ENCODE measurements around the gene CGA. TPM values are rescaled to one million over a fixed set of nuclear protein-coding genes. Genes with fewer than 3 reads are reported as not detected.

The CGA gene
- polyA plus RNA-seq, 1 donor (not counting 4 experiments of a cell fraction or from before 2014, with no cell fraction given) = not detected

DNA sequence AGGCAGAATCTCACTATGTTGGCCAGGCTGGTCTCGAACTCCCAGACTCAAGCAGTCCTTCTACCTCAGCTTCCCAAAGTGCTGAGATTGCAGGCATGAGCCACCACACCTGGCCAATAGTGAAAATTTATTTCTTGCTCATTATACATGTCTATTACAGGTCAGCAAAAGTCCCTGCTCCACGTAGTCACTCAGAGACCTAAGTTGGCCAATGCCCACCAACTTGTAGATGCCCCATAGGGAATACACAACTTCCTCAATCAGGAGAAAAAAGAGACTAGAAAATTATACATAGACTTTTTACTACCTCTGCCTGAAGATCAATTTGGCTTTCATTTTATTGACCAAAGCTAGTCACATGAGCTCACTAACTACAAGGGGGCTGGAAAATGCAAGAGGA lies 22.0 kb upstream of the CGA start:
- DNase-seq (ENCODE audit: low read depth, low spot score) (no peak), FAIRE-seq (no peak)
- TF ChIP-seq, protein P1, sequence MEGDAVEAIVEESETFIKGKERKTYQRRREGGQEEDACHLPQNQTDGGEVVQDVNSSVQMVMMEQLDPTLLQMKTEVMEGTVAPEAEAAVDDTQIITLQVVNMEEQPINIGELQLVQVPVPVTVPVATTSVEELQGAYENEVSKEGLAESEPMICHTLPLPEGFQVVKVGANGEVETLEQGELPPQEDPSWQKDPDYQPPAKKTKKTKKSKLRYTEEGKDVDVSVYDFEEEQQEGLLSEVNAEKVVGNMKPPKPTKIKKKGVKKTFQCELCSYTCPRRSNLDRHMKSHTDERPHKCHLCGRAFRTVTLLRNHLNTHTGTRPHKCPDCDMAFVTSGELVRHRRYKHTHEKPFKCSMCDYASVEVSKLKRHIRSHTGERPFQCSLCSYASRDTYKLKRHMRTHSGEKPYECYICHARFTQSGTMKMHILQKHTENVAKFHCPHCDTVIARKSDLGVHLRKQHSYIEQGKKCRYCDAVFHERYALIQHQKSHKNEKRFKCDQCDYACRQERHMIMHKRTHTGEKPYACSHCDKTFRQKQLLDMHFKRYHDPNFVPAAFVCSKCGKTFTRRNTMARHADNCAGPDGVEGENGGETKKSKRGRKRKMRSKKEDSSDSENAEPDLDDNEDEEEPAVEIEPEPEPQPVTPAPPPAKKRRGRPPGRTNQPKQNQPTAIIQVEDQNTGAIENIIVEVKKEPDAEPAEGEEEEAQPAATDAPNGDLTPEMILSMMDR (optimal IDR thresholded peaks at IDR 0.05 in 1 of 3, IDR thresholded peaks at IDR 0.05 in 1 of 3, conservative IDR thresholded peaks at IDR 0.05 in 1 of 3; ENCODE audit: extremely low read depth in 1 of 3, insufficient read depth in 2 of 3, low read length in 3 of 3) = no peak
- no peak for TF ChIP-seq EZH2 (IDR thresholded peaks at IDR 0.05; ENCODE audit: low read length)
- Histone ChIP-seq H2AFZ (ENCODE audit: control insufficient read depth, low read length) (no peak overlapping the region), H3K9me1 (ENCODE audit: control insufficient read depth, extremely low read depth, insufficient read depth, low read length) (no peaks in the 10 kb centered on the region), H4K20me1 (ENCODE audit: control insufficient read depth, extremely low read depth, insufficient read depth, low read length) (no peaks in the 10 kb centered on the region), H3K4me2 (ENCODE audit: control insufficient read depth, extremely low read depth, insufficient read depth, low read depth, low read length) (no peak overlapping the region), H3K9me3 (ENCODE audit: control insufficient read depth, low read depth, low read length) (no peaks in the 10 kb centered on the region), H3K4me3 (ENCODE audit: control insufficient read depth in 2 of 3, extremely low read depth in 1 of 3, insufficient read depth in 2 of 3, low read depth in 1 of 3, low read length in 3 of 3) (no peak overlapping the region), H3K36me3 (ENCODE audit: control insufficient read depth in 2 of 2, extremely low read depth in 1 of 2, insufficient read depth in 2 of 2, low read length in 2 of 2) (no peaks in the 10 kb centered on the region), H3K4me1 (ENCODE audit: control insufficient read depth, extremely low read depth, insufficient read depth, low read length) (peaks cover 7% of the 10 kb centered on the region), H3K27ac (ENCODE audit: control insufficient read depth, insufficient read depth, low read length) (no peak overlapping the region), H3K79me2 (ENCODE audit: control insufficient read depth, insufficient read depth, low read length) (no peaks in the 10 kb centered on the region), H3K27me3 (ENCODE audit: control insufficient read depth, extremely low read depth, insufficient read depth, low read length) (no peaks in the 10 kb centered on the region), H3K9ac (ENCODE audit: control insufficient read depth, extremely low read depth, insufficient read depth, low read length) (no peak overlapping the region)
- dilution Hi-C loops (cut with MboI; ENCODE audit: extremely low pct_ligation_motif_present, low sequenced_read_pairs) = no loop called here

DNA sequence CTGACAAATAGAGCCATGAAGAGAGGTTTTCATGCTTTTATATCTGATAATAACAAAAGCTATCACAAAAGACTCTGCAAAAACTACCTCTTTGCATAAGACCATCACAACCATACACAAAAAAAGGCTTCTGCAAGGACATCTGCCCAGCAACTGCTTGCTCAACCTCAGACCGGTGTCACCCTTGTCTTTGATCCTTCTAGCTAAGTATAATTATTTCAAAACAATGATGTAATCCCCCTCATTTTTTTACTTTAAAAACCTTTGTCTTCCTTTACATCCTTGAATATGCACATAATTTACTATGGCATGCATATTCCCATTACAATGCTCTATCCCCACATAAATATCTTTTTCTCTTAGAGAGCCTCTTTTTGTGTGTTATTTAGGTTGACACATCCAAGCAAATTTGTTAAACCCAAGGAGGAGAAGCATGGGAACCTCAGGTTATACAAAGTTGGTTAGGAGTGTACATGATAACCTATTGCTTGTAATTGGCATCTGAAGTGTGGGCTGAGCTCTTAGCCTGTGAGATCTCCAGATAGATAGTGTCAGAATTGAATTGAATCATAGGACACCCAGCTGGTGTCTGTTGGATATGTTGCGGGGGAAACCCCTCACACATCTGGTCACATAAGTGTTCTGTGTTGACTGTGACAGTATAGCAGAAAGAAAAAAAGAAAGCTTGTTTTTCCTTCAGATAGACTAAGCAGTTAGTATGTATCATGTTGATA lies 20.7 kb upstream of the CGA start:
- DNase-seq (ENCODE audit: low read depth, low spot score) (no peak), FAIRE-seq (no peak)
- H3K36me3 ChIP-seq (ENCODE audit: control insufficient read depth in 2 of 2, extremely low read depth in 1 of 2, insufficient read depth in 2 of 2, low read length in 2 of 2) = no peaks in the 10 kb centered on the region
- H3K9me1 ChIP-seq (ENCODE audit: control insufficient read depth, extremely low read depth, insufficient read depth, low read length) = no peaks in the 10 kb centered on the region
- no peaks in the 10 kb centered on the region for H3K9me3 ChIP-seq (ENCODE audit: control insufficient read depth, low read depth, low read length)
- no peak overlapping the region for H3K4me3 ChIP-seq (ENCODE audit: control insufficient read depth in 2 of 3, extremely low read depth in 1 of 3, insufficient read depth in 2 of 3, low read depth in 1 of 3, low read length in 3 of 3)
- no peak overlapping the region for H3K27ac ChIP-seq (ENCODE audit: control insufficient read depth, insufficient read depth, low read length)
- H2AFZ ChIP-seq (ENCODE audit: control insufficient read depth, low read length) = no peak overlapping the region
- TF ChIP-seq, protein P1 (optimal IDR thresholded peaks at IDR 0.05 in 1 of 3, IDR thresholded peaks at IDR 0.05 in 1 of 3, conservative IDR thresholded peaks at IDR 0.05 in 1 of 3; ENCODE audit: extremely low read depth in 1 of 3, insufficient read depth in 2 of 3, low read length in 3 of 3) = no peak
- TF ChIP-seq EZH2 (IDR thresholded peaks at IDR 0.05; ENCODE audit: low read length) = no peak
- no peaks in the 10 kb centered on the region for H3K27me3 ChIP-seq (ENCODE audit: control insufficient read depth, extremely low read depth, insufficient read depth, low read length)
- H3K4me2 ChIP-seq (ENCODE audit: control insufficient read depth, extremely low read depth, insufficient read depth, low read depth, low read length) = no peak overlapping the region
- H4K20me1 ChIP-seq (ENCODE audit: control insufficient read depth, extremely low read depth, insufficient read depth, low read length) = no peaks in the 10 kb centered on the region
- dilution Hi-C loops (cut with MboI; ENCODE audit: extremely low pct_ligation_motif_present, low sequenced_read_pairs) = no loop called here
- H3K79me2 ChIP-seq (ENCODE audit: control insufficient read depth, insufficient read depth, low read length) = no peaks in the 10 kb centered on the region
- H3K4me1 ChIP-seq (ENCODE audit: control insufficient read depth, extremely low read depth, insufficient read depth, low read length) = peaks cover 7% of the 10 kb centered on the region
- no peak overlapping the region for H3K9ac ChIP-seq (ENCODE audit: control insufficient read depth, extremely low read depth, insufficient read depth, low read length)
